ENCODE data around the gene NFATC1. TPM values are rescaled to one million over a fixed set of nuclear protein-coding genes. Genes with fewer than 3 reads are reported as not detected.

The NFATC1 gene
- total RNA-seq, 4 donors from 2014 or later = 13.1 to 21.3 (median 16.2) TPM

DNA sequence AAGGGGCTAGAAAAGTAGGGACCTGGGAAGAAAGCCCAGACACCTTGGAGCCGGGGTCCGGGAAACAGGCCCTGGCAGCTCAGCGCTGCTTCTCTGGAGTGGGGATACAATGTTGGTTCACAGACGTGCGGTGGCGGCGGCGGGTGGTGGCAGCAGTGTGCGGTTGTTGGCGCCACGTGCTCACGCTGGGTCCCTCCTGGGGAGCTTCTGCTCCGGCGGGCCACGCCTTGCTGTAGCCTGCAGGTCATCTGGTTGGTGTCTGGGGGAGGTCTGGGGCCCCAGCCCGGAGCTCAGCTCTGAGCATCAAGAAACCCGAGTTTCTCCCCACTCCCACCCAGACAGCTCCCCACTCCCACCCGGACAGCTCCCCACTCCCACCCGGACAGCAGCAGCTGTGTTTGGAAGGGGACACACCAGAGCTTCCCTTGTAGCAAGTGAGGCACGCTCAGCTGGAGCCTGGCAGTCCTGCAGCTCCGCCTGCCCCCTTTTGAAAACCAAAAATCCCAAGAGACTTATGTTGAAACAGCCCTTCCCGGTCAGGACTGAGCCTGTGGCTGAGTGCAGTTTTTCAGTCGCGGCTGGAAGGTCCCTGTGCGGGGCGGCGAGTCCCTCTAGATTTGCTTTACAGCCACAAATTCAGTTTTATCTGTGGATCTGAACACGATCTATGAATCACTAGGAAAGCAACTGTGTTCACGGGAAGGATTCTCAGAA, 46.9 kb downstream of the NFATC1 start:
- Histone ChIP-seq H3K4me3 (no peak overlapping the region), H3K36me3 (peaks cover 0 to 56% of the 10 kb centered on the region in 2 donors), H3K27me3 (no peaks in the 10 kb centered on the region), H3K27ac (no peak overlapping the region), H3K9me3 (no peaks in the 10 kb centered on the region), H3K4me1 (peaks cover 0 to 41% (median 11%) of the 10 kb centered on the region in 3 donors)
- no peak for TF ChIP-seq POLR2AphosphoS5 (IDR thresholded peaks at IDR 0.05)
- no peak for TF ChIP-seq POLR2A (IDR thresholded peaks at IDR 0.05)
- no peak for TF ChIP-seq EP300 (IDR thresholded peaks at IDR 0.05)
- TF ChIP-seq CTCF (IDR thresholded peaks at IDR 0.05) = no peak
- 91% methylated on average over 11 of the region's 29 CpGs; no CpG with 5 or more reads in 1 of the 2 donors for WGBS, 2 donors (ENCODE audit: low coverage in 1 of 2)
- ATAC-seq = peak; percentile 24

DNA sequence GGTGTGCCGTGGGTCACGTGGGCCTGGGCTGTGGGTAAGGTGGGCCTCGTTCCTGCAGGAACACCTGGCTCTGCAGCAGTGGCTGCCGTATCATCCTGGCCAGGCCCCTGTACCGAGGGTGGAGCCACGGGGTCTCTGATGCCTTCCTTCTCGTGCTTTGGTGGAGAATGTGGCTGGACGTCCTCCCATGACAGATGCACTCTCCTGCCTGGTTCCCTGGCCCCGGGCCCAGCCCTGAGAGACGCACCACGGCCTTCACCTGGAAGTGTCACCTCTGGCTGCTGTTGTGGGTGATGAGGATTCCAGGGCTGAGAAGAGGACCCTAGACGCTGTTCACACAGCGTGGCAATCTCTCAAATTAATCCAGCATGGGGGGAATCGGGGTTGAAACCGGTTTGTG, 49.5 kb downstream of the NFATC1 start:
- Histone ChIP-seq H3K27me3 (no peaks in the 10 kb centered on the region), H3K9me3 (no peaks in the 10 kb centered on the region), H3K27ac (peak overlapping the region in 3 of 4 donors; percentile 32 to 60 (median 58)), H3K4me3 (no peak overlapping the region), H3K4me1 (peaks cover 0 to 41% (median 11%) of the 10 kb centered on the region in 3 donors), H3K36me3 (peaks cover 0 to 55% of the 10 kb centered on the region in 2 donors)
- WGBS, 2 donors (ENCODE audit: low coverage in 1 of 2) = 78 to 92% methylated on average over 2 to 7 of the region's 15 CpGs
- TF ChIP-seq EP300 (IDR thresholded peaks at IDR 0.05) (no peak), CTCF (IDR thresholded peaks at IDR 0.05) (no peak), POLR2AphosphoS5 (IDR thresholded peaks at IDR 0.05) (no peak), POLR2A (IDR thresholded peaks at IDR 0.05) (no peak)
- no peak for ATAC-seq

DNA sequence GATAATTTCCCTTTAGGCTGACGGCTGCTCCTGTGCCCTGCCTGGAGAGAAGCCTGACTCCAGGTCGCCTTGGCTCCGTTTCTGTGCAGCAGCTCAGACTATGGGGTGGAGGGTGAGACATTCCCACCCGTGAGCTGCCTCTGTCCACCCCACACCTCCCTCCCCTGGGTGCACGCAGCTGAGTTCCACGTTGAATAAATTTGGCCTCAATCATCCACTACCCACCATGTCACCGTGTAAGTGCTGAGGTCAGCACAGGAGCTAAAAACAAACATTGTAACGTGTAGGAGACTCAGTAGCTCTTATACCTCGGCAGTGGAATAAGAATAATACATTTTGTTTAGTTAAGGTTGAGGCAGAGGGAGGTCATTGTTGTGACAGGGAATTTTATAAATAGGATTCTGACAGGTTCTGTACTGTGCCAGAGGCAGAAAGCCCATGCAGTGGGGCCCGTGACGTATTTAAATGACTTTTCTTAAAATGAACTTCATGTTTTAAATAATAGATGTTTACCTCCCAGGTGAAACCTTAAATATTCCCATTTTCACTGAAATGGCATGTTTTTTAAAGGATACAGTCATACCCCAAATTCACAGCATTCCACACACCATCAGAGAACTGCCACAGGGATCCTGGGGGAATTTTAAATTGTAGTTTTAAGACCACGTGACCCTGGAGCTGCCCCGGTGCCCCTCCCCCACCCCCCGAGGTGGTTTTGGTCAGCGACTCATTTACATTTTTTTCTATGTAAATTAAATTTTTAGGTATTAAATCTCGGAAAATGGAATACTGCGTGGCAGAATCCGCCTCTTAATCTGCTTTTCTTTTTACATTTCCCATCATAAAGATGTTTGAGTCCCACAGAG, 50.2 kb downstream of the NFATC1 start:
- Histone ChIP-seq H3K36me3 (peaks cover 0 to 54% of the 10 kb centered on the region in 2 donors), H3K27me3 (no peaks in the 10 kb centered on the region), H3K9me3 (no peaks in the 10 kb centered on the region), H3K4me1 (peaks cover 0 to 41% (median 11%) of the 10 kb centered on the region in 3 donors), H3K27ac (peak overlapping the region in 3 of 4 donors; percentile 32 to 60 (median 58)), H3K4me3 (no peak overlapping the region)
- ATAC-seq = no peak
- whole genome bisulfite sequencing, 2 donors (ENCODE audit: low coverage in 1 of 2) = 43 to 51% methylated on average over 8 to 16 of the region's 18 CpGs
- TF ChIP-seq POLR2A (IDR thresholded peaks at IDR 0.05) (no peak), EP300 (IDR thresholded peaks at IDR 0.05) (no peak), CTCF (IDR thresholded peaks at IDR 0.05) (no peak), POLR2AphosphoS5 (IDR thresholded peaks at IDR 0.05) (no peak)

GRCh38 chr18:79446931-79447330, 51.2 kb downstream of the NFATC1 start:
- no peak for ATAC-seq
- Histone ChIP-seq H3K9me3 (no peaks in the 10 kb centered on the region), H3K36me3 (peaks cover 0 to 56% of the 10 kb centered on the region in 2 donors), H3K4me1 (peaks cover 0 to 41% (median 11%) of the 10 kb centered on the region in 3 donors), H3K27ac (peak overlapping the region in 1 of 4 donors; percentile 60), H3K4me3 (no peak overlapping the region), H3K27me3 (no peaks in the 10 kb centered on the region)
- TF ChIP-seq POLR2A (IDR thresholded peaks at IDR 0.05) (no peak), EP300 (IDR thresholded peaks at IDR 0.05) (no peak)
- no CpG with 5 or more reads among the region's 24 CpGs for WGBS, 2 donors (ENCODE audit: low coverage in 1 of 2)

- 77 to 78% methylated on average over 7 to 8 of the region's 29 CpGs for WGBS, 2 donors (ENCODE audit: low coverage in 1 of 2)
Measured at GRCh38 chr18:79447703-79448367, 52.1 kb downstream of the NFATC1 start.

More at GRCh38 chr18:79447703-79448367, 52.1 kb downstream of the NFATC1 start:
- Histone ChIP-seq H3K36me3 (peaks cover 0 to 56% of the 10 kb centered on the region in 2 donors), H3K4me1 (peaks cover 0 to 34% (median 8%) of the 10 kb centered on the region in 3 donors), H3K4me3 (no peak overlapping the region), H3K27ac (no peak overlapping the region), H3K27me3 (no peaks in the 10 kb centered on the region), H3K9me3 (no peaks in the 10 kb centered on the region)
- TF ChIP-seq POLR2AphosphoS5 (IDR thresholded peaks at IDR 0.05) (no peak), POLR2A (IDR thresholded peaks at IDR 0.05) (no peak), CTCF (IDR thresholded peaks at IDR 0.05) (no peak), EP300 (IDR thresholded peaks at IDR 0.05) (no peak)
- ATAC-seq = no peak
